Transverse colon (tissue), 4 donors: Measurements from ENCODE around the gene CLSTN2. TPM values are rescaled to one million over a fixed set of nuclear protein-coding genes. Genes with fewer than 3 reads are reported as not detected.

Source experiments
- DNase-seq: peaks from one replicate; pipeline ENCODE4 v3.0.0-alpha.2; 2019
- H3K27ac ChIP-seq, 4 donors: fragments of 200-600 bp; sonication (generic); 2 replicates each; pipeline ENCODE4 v1.5.1; 2016 to 2018; ENCODE audit warnings: inconsistent platforms in 4 of 4
- H3K27me3 ChIP-seq: fragments of 200-600 bp; sonication (generic); 2 replicates; pipeline ENCODE4 v1.5.1; 2017; ENCODE audit warnings: inconsistent platforms
- H3K36me3 ChIP-seq, 4 donors: fragments of 200-600 bp; sonication (generic); 2 replicates each; pipeline ENCODE4 v1.5.1; 2017 to 2019; ENCODE audit warnings: inconsistent platforms in 4 of 4
- H3K4me1 ChIP-seq, 4 donors: fragments of 200-600 bp; sonication (generic); 2 replicates each; pipeline ENCODE4 v1.5.1; 2017 to 2020; ENCODE audit warnings: inconsistent platforms in 4 of 4
- H3K4me3 ChIP-seq, 4 donors: fragments of 200-600 bp; sonication (generic); 1 replicate in 1 of 4; 2 replicates in 3 of 4; pipeline versions ENCODE4 v1.5.1 to v1.6.1; 2017 to 2019; ENCODE audit warnings: inconsistent platforms in 4 of 4
- H3K9me3 ChIP-seq, 2 donors: fragments of 200-600 bp; sonication (generic); 2 replicates each; pipeline ENCODE4 v1.5.1; 2017 to 2019; ENCODE audit warnings: inconsistent platforms in 2 of 2
- EP300 ChIP-seq: sonication (generic); formaldehyde crosslinking; IDR thresholded peaks from one replicate; pipeline ENCODE4 v1.6.1; 2017; ENCODE audit warnings: antibody characterized with exemption, low read depth
- POLR2A ChIP-seq: fragments of 450-650 bp; IDR thresholded peaks from one replicate; pipeline ENCODE4 v1.6.1; 2016; ENCODE audit warnings: antibody characterized with exemption, mild to moderate bottlenecking, moderate library complexity
- POLR2AphosphoS5 ChIP-seq, 3 donors: sonication (generic); formaldehyde crosslinking; IDR thresholded peaks; one replicate each; pipeline ENCODE4 v1.6.1; 2016; ENCODE audit warnings: antibody characterized with exemption in 3 of 3
- WGBS, 2 donors: methylation state at CpG; one replicate each; pipeline ENCODE4 v1.1.5; 2018; ENCODE audit warnings: low coverage in 1 of 2; 5-methylcytosine and 5-hydroxymethylcytosine counted together
- in situ Hi-C, 4 donors: fragments of 200-750 bp; cut with MboI; loops; one replicate each; pipeline versions ENCODE4 v1.15.0 to v1.15.1; 2017; ENCODE audit warnings: low sequenced_read_pairs in 3 of 4, low pct_ligation_motif_present in 1 of 4, low pct_unique_long_range_greater_than_20kb in 1 of 4
- intact Hi-C: fragments of 100-400 bp; cut with DNase I; formaldehyde crosslinking; loops from one replicate; pipeline ENCODE4 v1.15.1; 2023; ENCODE audit warnings: low total_unique reads
- total RNA-seq, 4 donors: library from RNA; depleted of rRNA; stranded (reverse); fragments of >200 nt; gene quantifications; one replicate each; pipeline ENCODE4 v1.1.0, GENCODE V29; 2016
- TF ChIP-seq, protein P1 (sequence below), 5 experiments: fragments of 200-600 bp in 3 of 5; fragments of 450-650 bp in 2 of 5; sonication (generic) in 3 of 5; IDR thresholded peaks; 1 replicate in 2 of 5; 2 replicates in 3 of 5; pipeline ENCODE4 v1.5.1; 2016 to 2017; ENCODE audit warnings: antibody characterized with exemption in 5 of 5, inconsistent platforms in 3 of 5, mild to moderate bottlenecking in 2 of 5, moderate library complexity in 1 of 5

CLSTN2 gene
- total RNA-seq, 4 donors from 2014 or later, result 0.60 to 9.0 (median 2.2) TPM

DNA sequence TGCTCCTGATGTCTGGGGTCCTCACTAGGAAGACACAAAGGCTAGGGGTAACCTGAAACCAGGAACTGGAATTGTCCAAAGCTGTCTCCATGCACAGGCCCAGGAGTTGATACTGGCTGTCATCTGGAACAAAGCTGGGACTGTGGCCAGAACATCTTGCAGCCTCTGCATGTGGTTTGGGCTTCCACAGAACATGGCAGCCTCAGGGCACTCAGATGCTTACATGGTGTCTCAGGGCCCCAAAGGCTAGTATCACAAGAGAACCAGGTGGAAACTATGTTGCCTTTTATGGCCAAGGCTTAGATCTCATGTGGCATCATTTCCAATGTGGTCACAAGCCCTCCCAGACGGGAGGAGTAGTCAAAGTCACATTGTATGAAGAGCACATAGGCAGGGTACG, 407.7 kb downstream of the CLSTN2 start:
- H3K9me3 ChIP-seq, result no peaks in the 10 kb centered on the region
- no peaks in the 10 kb centered on the region for H3K27me3 ChIP-seq
- no peaks in the 10 kb centered on the region for H3K36me3 ChIP-seq
- H3K4me1 ChIP-seq, result peaks cover 0 to 7% (median 2%) of the 10 kb centered on the region in 4 donors
- no peak for DNase-seq
- in situ Hi-C loops (no loop called here), intact Hi-C loops (no loop called here)
- no peak overlapping the region for H3K27ac ChIP-seq
- no peak overlapping the region for H3K4me3 ChIP-seq
- 82% methylated on average over 2 of the region's 2 CpGs; no CpG with 5 or more reads in 1 of the 2 donors for WGBS, 2 donors
- TF ChIP-seq, protein P1, sequence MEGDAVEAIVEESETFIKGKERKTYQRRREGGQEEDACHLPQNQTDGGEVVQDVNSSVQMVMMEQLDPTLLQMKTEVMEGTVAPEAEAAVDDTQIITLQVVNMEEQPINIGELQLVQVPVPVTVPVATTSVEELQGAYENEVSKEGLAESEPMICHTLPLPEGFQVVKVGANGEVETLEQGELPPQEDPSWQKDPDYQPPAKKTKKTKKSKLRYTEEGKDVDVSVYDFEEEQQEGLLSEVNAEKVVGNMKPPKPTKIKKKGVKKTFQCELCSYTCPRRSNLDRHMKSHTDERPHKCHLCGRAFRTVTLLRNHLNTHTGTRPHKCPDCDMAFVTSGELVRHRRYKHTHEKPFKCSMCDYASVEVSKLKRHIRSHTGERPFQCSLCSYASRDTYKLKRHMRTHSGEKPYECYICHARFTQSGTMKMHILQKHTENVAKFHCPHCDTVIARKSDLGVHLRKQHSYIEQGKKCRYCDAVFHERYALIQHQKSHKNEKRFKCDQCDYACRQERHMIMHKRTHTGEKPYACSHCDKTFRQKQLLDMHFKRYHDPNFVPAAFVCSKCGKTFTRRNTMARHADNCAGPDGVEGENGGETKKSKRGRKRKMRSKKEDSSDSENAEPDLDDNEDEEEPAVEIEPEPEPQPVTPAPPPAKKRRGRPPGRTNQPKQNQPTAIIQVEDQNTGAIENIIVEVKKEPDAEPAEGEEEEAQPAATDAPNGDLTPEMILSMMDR (IDR thresholded peaks at IDR 0.05), result no peak
- no peak for TF ChIP-seq POLR2A
- TF ChIP-seq POLR2AphosphoS5 (IDR thresholded peaks at IDR 0.05), result no peak
- TF ChIP-seq EP300, result no peak

DNA sequence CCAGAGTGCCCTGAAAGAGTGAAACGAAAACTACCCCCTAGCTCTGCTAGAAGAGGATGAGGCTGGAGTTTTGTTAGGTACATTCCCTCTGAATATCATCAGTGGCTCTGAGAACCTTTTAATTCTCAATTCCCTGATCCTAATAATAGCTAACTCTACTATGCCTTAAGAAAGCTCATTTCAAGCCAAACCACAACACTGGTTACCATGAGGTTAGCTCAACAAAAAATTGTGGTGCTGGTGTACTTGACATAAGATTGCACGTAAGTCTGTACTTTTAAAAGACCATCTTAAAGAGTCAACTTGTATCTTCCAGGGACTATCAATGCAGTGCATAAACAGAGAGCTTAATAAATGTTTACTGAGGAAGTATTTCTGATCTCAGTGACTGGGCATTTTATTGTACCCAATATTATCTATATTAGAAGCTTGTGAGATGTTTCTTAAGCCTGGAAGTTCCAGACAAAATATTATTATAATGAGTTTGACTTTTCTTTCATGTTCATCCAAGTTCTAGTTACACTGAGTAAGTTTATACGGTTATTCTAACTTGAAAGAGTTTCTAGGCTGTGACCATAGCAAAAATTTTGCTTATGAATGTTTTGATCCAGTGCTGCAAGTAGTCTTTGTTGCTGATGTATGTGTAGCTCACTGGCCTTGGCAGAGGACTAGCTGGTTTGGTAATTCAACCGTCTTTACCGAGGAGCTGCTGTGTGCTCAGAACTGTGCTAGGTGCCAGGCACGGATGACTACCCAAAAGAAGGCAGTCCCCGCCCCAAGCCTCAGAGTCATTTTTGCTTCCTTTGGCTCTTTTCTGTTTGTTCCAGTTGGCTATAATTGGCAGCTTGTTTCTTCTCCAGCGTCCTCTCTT, 408.5 kb downstream of the CLSTN2 start:
- Histone ChIP-seq H3K4me3 (no peak overlapping the region), H3K27ac (no peak overlapping the region), H3K4me1 (peaks cover 0 to 7% (median 2%) of the 10 kb centered on the region in 4 donors), H3K36me3 (no peaks in the 10 kb centered on the region), H3K9me3 (no peaks in the 10 kb centered on the region), H3K27me3 (no peaks in the 10 kb centered on the region)
- in situ Hi-C loops (no loop called here), intact Hi-C loops (no loop called here)
- no peak for DNase-seq
- WGBS, 2 donors, result 81 to 91% methylated on average over 5 to 8 of the region's 8 CpGs
- TF ChIP-seq POLR2A, result no peak

DNA sequence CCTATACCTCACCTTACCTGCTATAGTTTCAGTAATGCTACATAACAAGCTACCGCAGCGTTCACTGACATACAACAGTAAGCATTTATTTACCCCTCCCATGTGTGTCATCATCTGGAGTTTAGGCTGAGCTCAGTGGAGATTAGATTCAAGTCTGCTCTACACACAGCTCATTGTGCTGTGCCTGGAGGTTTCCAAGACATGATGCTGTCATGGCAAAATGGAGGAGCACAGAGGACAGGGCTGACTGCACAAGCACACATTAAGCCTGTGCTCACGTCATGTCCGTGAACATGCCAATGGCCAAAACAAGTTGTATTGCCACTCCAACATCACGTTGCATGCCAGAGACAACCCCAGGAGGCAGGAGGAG, 409.1 kb downstream of the CLSTN2 start:
- Histone ChIP-seq H3K4me3 (no peak overlapping the region), H3K27ac (no peak overlapping the region), H3K4me1 (peaks cover 0 to 7% (median 2%) of the 10 kb centered on the region in 4 donors), H3K36me3 (no peaks in the 10 kb centered on the region), H3K9me3 (no peaks in the 10 kb centered on the region), H3K27me3 (no peaks in the 10 kb centered on the region)
- in situ Hi-C loops (no loop called here), intact Hi-C loops (no loop called here)
- DNase-seq, result no peak
- 84% methylated on average over 5 of the region's 5 CpGs; no CpG with 5 or more reads in 1 of the 2 donors for WGBS, 2 donors
- TF ChIP-seq, protein P1 (IDR thresholded peaks at IDR 0.05), result no peak
- TF ChIP-seq EP300 (no peak), POLR2AphosphoS5 (IDR thresholded peaks at IDR 0.05) (no peak), POLR2A (no peak)

DNA sequence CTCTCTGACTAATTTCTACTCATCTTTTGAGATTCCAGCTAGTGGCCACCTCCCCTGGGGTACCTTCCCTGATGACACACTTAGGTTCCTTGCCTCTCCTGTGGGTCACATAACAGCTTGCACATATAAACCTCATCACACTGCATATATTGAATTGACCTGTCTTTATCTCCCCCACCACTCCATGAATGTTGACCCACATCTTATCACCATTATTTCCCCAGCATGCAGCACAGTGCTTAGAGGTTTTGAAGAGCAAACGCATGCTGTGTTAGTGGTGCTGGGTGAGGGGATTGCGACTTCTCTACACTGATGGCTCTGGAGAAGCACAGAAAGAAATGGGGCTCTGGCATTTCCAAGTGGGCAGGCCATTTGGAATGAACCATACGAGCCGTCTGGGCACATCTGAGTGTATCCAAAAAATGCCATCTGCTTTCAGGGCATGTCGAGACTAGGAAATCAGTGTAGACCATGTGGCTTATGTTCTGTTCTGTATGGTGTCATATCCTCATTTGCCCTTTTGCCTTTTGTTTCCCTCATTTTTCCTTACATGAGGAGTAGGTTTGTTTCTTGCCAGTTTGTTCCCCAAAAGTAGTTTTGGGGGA, 409.7 kb downstream of the CLSTN2 start:
- no peak overlapping the region for H3K4me3 ChIP-seq
- in situ Hi-C loops (no loop called here), intact Hi-C loops (no loop called here)
- DNase-seq, result no peak
- H3K27ac ChIP-seq, result no peak overlapping the region
- TF ChIP-seq POLR2AphosphoS5 (IDR thresholded peaks at IDR 0.05) (no peak), EP300 (no peak), POLR2A (no peak)
- TF ChIP-seq, protein P1 (IDR thresholded peaks at IDR 0.05), result no peak
- H3K27me3 ChIP-seq, result no peaks in the 10 kb centered on the region
- WGBS, 2 donors, result 86 to 100% methylated on average over 1 to 5 of the region's 5 CpGs
- peaks cover 0 to 7% (median 2%) of the 10 kb centered on the region in 4 donors for H3K4me1 ChIP-seq
- no peaks in the 10 kb centered on the region for H3K9me3 ChIP-seq
- H3K36me3 ChIP-seq, result no peaks in the 10 kb centered on the region
